Measurements from ENCODE around the gene PPP1CA. TPM values are rescaled to one million over a fixed set of nuclear protein-coding genes. Genes with fewer than 3 reads are reported as not detected.

Gene PPP1CA
- total and polyA plus RNA-seq, 7 donors, result 59.5 to 357 (median 87.0) TPM

DNA sequence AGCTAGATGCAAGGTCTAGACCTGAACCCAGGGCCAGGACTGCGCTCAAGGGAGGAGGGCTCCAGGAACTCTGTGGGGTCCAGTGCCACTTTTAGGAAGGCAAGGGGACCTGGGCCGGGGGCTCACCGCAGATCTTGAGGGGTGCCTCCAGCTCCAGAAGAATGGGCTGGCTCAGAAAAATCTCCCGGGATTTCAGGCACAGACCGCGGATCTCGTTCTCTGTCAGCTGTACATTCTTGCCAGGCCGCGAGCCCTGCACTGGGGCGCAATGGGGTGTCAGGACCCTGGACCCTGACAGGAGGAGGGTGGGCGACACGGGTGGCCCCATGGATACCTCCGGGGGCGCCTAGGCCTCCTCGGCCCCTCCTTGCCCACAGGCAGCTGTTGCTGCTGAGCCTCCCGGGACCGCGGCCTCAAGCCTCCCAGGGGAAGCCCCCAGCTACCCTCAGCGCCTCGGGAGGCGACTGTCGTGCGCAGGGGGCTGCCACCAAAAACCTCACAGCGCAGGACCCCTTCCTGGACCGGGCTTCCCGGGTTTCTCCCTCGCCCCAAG, 640 bp downstream of the PPP1CA start:
- Histone ChIP-seq H3K9me3 (no peaks in the 10 kb centered on the region), H3K4me1 (peaks cover 0 to 46% (median 36%) of the 10 kb centered on the region in 4 donors), H3K27me3 (peaks cover 0 to 25% (median 6%) of the 10 kb centered on the region in 3 donors), H3K36me3 (peaks cover 23 to 38% (median 30%) of the 10 kb centered on the region in 4 donors), H3K27ac (peak overlapping the region; percentile 92 to 93 (median 92)), H3K4me3 (peak overlapping the region; percentile 74 to 84 (median 76))
- WGBS, 2 donors, result 1 to 4% methylated on average over 27 of the region's 27 CpGs
- peak; percentile 80 for DNase-seq
- TF ChIP-seq POLR2A (IDR thresholded peaks at IDR 0.05) (no peak), POLR2AphosphoS5 (IDR thresholded peaks at IDR 0.05) (no peak), EP300 (IDR thresholded peaks at IDR 0.05) (no peak)
- TF ChIP-seq, protein P1, sequence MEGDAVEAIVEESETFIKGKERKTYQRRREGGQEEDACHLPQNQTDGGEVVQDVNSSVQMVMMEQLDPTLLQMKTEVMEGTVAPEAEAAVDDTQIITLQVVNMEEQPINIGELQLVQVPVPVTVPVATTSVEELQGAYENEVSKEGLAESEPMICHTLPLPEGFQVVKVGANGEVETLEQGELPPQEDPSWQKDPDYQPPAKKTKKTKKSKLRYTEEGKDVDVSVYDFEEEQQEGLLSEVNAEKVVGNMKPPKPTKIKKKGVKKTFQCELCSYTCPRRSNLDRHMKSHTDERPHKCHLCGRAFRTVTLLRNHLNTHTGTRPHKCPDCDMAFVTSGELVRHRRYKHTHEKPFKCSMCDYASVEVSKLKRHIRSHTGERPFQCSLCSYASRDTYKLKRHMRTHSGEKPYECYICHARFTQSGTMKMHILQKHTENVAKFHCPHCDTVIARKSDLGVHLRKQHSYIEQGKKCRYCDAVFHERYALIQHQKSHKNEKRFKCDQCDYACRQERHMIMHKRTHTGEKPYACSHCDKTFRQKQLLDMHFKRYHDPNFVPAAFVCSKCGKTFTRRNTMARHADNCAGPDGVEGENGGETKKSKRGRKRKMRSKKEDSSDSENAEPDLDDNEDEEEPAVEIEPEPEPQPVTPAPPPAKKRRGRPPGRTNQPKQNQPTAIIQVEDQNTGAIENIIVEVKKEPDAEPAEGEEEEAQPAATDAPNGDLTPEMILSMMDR (IDR thresholded peaks at IDR 0.05), result no peak
- intact Hi-C loops (cut with DNase I), result loop anchor here (2.0 to 5.0 kb wide), 2 partner anchors 68 to 81 kb away; partner anchors contain the start of genes AIP and TMEM134

- TF ChIP-seq, protein P1 (IDR thresholded peaks at IDR 0.05), result no peak
- TF ChIP-seq EP300 (IDR thresholded peaks at IDR 0.05) (no peak), POLR2A (IDR thresholded peaks at IDR 0.05) (no peak), POLR2AphosphoS5 (IDR thresholded peaks at IDR 0.05) (peak; percentile 70 to 95 (median 83))
- Histone ChIP-seq H3K27me3 (peaks cover 0 to 19% (median 0%) of the 10 kb centered on the region in 3 donors), H3K36me3 (peaks cover 23 to 44% (median 30%) of the 10 kb centered on the region in 4 donors), H3K4me1 (peaks cover 0 to 46% (median 36%) of the 10 kb centered on the region in 4 donors), H3K27ac (peak overlapping the region; percentile 92 to 93 (median 92)), H3K4me3 (peak overlapping the region; percentile 74 to 84 (median 76)), H3K9me3 (no peaks in the 10 kb centered on the region)
- intact Hi-C loops (cut with DNase I), result loop anchor here (2.0 to 5.0 kb wide), 2 partner anchors 68 to 82 kb away; partner anchors contain the start of genes AIP and TMEM134
- WGBS, 2 donors, result 12 to 42% methylated on average over 23 of the region's 23 CpGs
- peak; percentile 93 for DNase-seq
These were observed 1.3 kb downstream of the PPP1CA start for GRCh38 chr11:67400251-67400941.

DNA sequence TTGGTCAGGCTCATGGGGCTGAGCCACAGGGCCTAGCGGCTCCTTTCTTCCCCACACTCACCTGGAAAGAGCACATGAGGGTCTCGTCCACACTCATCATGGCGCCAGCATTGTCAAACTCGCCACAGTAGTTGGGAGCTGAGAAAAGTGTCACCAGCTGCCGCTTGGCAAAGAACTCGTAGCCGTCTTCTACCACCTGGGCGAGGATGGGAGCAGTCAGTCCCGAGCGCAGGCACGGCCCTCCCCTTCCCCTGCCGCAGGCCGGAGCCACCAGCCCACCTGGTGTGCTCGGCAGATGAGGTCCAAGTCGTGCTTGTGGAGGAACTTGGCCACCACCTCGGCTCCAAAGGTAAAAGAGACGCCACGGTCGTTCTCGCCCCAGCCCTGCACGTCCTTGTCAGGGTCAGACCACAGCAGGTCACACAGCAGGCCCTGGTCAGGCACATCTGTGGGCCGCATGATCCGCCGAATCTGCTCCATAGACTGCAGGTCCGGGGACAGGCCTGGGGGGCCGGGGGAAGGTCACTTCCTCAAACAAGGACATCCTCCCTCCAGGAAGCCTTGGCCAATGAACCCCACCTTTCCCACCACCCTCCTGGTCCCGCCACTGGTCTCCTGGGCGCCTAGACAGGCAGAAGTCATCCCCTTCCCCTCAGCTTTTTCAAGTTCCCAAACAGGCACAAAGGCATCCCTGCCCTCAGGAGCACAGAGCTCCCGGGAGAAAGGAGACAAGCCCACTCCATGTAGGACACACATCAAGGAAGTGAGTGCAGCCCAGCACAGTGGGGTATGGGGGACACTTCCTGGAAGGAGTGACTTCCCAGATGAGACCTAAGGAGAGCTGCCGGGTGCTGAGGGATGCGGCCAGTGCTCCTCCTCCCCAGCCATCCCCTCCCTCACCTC, 2.7 kb downstream of the PPP1CA start:
- H3K4me3 ChIP-seq, result no peak overlapping the region
- 88 to 89% methylated on average over 31 of the region's 31 CpGs for WGBS, 2 donors
- DNase-seq, result no peak
- TF ChIP-seq, protein P1 (IDR thresholded peaks at IDR 0.05), result no peak
- TF ChIP-seq POLR2A (IDR thresholded peaks at IDR 0.05) (no peak), POLR2AphosphoS5 (IDR thresholded peaks at IDR 0.05) (no peak), EP300 (IDR thresholded peaks at IDR 0.05) (no peak)
- H3K27ac ChIP-seq, result peak overlapping the region in 3 of 4 donors; percentile 92 to 93 (median 92)
- intact Hi-C loops (cut with DNase I), result no loop called here
- H3K27me3 ChIP-seq, result peaks cover 0 to 4% (median 0%) of the 10 kb centered on the region in 3 donors
- no peaks in the 10 kb centered on the region for H3K9me3 ChIP-seq
- peaks cover 0 to 46% (median 36%) of the 10 kb centered on the region in 4 donors for H3K4me1 ChIP-seq
- H3K36me3 ChIP-seq, result peaks cover 23 to 54% (median 30%) of the 10 kb centered on the region in 4 donors

- no peak for TF ChIP-seq POLR2A (IDR thresholded peaks at IDR 0.05)
- no peak for TF ChIP-seq EP300 (IDR thresholded peaks at IDR 0.05)
- TF ChIP-seq, protein P1 (IDR thresholded peaks at IDR 0.05), result no peak
- no peak for TF ChIP-seq POLR2AphosphoS5 (IDR thresholded peaks at IDR 0.05)
- Histone ChIP-seq H3K36me3 (peaks cover 23 to 62% (median 30%) of the 10 kb centered on the region in 4 donors), H3K27me3 (no peaks in the 10 kb centered on the region), H3K9me3 (no peaks in the 10 kb centered on the region), H3K4me1 (peaks cover 0 to 51% (median 34%) of the 10 kb centered on the region in 4 donors), H3K4me3 (no peak overlapping the region), H3K27ac (no peak overlapping the region)
- no peak for DNase-seq
- intact Hi-C loops (cut with DNase I), result no loop called here
- 86 to 90% methylated on average over 24 of the region's 24 CpGs for WGBS, 2 donors
These were observed 3.5 kb downstream of the PPP1CA start for GRCh38 chr11:67397986-67398660.

Data from sigmoid colon (tissue), 7 donors.